Natural killer cell (primary cell): ENCODE results near the gene LRRC1. TPM values are rescaled to one million over a fixed set of nuclear protein-coding genes. Genes with fewer than 3 reads are reported as not detected.

Experiments
- ATAC-seq, 3 donors: fragments of 150-1000 bp in 2 of 3; fragments of 200-7000 bp in 1 of 3; cut with Tn5 transposase; 1 replicate in 1 of 3; 2 replicates in 2 of 3; pipeline ENCODE4 v1.10.0; 2021; ENCODE audit warnings: mild to moderate bottlenecking in 2 of 3, moderate library complexity in 2 of 3
- DNase-seq, 2 donors: peaks; one replicate each; pipeline versions ENCODE4 v3.0.0 to v3.0.0-alpha.2; 2013 to 2021; ENCODE audit warnings: mixed read lengths in 1 of 2
- H3K27ac ChIP-seq: one replicate; pipeline ENCODE4 v1.5.1; 2013; ENCODE audit warnings: mild to moderate bottlenecking, low read length
- H3K27me3 ChIP-seq: one replicate; pipeline ENCODE4 v1.6.1; 2013; ENCODE audit warnings: low read length; ENCODE audit not compliant: control insufficient read depth, insufficient read depth
- H3K36me3 ChIP-seq: one replicate; pipeline ENCODE4 v1.6.1; 2013; ENCODE audit warnings: low read length; ENCODE audit not compliant: control insufficient read depth, insufficient read depth
- H3K4me1 ChIP-seq: one replicate; pipeline ENCODE4 v1.6.1; 2013; ENCODE audit warnings: low read length; ENCODE audit not compliant: control insufficient read depth, insufficient read depth
- H3K4me3 ChIP-seq: one replicate; pipeline ENCODE4 v1.5.1; 2013; ENCODE audit warnings: low read length
- H3K9me3 ChIP-seq: one replicate; pipeline ENCODE4 v1.6.1; 2013; ENCODE audit warnings: low read length; ENCODE audit not compliant: control insufficient read depth, insufficient read depth
- H3K27ac Mint-ChIP-seq, 2 donors: one replicate each; pipeline ENCODE4 v1.8.0; 2022; ENCODE audit warnings: mild to moderate bottlenecking in 2 of 2, mixed read lengths in 2 of 2, moderate library complexity in 1 of 2
- H3K27me3 Mint-ChIP-seq, 2 donors: one replicate each; pipeline ENCODE4 v1.8.0; 2022; ENCODE audit warnings: low read depth in 2 of 2, mixed read lengths in 2 of 2
- H3K36me3 Mint-ChIP-seq: one replicate; pipeline ENCODE4 v1.8.0; 2022; ENCODE audit warnings: mixed read lengths
- H3K4me1 Mint-ChIP-seq, 2 donors: one replicate each; pipeline ENCODE4 v1.8.0; 2022; ENCODE audit warnings: mixed read lengths in 2 of 2
- H3K4me3 Mint-ChIP-seq: one replicate; pipeline ENCODE4 v1.8.0; 2022; ENCODE audit warnings: mild to moderate bottlenecking, moderate library complexity, mixed read lengths
- H3K9me3 Mint-ChIP-seq, 2 donors: one replicate each; pipeline ENCODE4 v1.8.0; 2022; ENCODE audit warnings: mixed read lengths in 2 of 2
- CTCF ChIP-seq: fragments of 200-600 bp; IDR thresholded peaks from one replicate; pipeline ENCODE4 v1.8.0; 2022; ENCODE audit warnings: antibody characterized with exemption
- WGBS: methylation state at CpG from one replicate; pipeline ENCODE4 v1.1.7; 2013; ENCODE audit warnings: missing lambda C conversion rate; ENCODE audit not compliant: insufficient coverage; 5-methylcytosine and 5-hydroxymethylcytosine counted together
- intact Hi-C: fragments of 100-400 bp; cut with micrococcal nuclease; formaldehyde crosslinking; loops from one replicate; pipeline ENCODE4 v1.14.2; 2022
- total RNA-seq, 4 donors: library from RNA; stranded (reverse); fragments of 120-200 nt in 1 of 4; gene quantifications; one replicate each; pipeline versions ENCODE4 v1.2.3 to v1.2.4, GENCODE V29; 2013 to 2022

Gene LRRC1
- total RNA-seq, 3 donors from 2014 or later (not counting 1 experiment from before 2014, with no cell fraction given), result 2.0 to 5.6 (median 3.7) TPM

GRCh38 chr6:53916804-53917463, 122.1 kb downstream of the LRRC1 start:
- intact Hi-C loops, result no loop called here
- H3K36me3 Mint-ChIP-seq, result peaks cover 15% of the 10 kb centered on the region

GRCh38 chr6:53917464-53917842, 122.6 kb downstream of the LRRC1 start:
- H3K36me3 Mint-ChIP-seq, result peaks cover 15% of the 10 kb centered on the region
- no peak overlapping the region for H3K4me3 Mint-ChIP-seq
- H3K4me1 Mint-ChIP-seq, result no peaks in the 10 kb centered on the region
- Histone ChIP-seq H3K4me3 (no peak overlapping the region), H3K27me3 (no peaks in the 10 kb centered on the region), H3K9me3 (no peaks in the 10 kb centered on the region), H3K4me1 (no peaks in the 10 kb centered on the region), H3K36me3 (peaks cover 14% of the 10 kb centered on the region), H3K27ac (no peak overlapping the region)
- no peak overlapping the region for H3K27ac Mint-ChIP-seq
- DNase-seq, result no peak
- H3K9me3 Mint-ChIP-seq, result no peaks in the 10 kb centered on the region
- 46% methylated on average over 1 of the region's 1 CpG for WGBS
- no peak for TF ChIP-seq CTCF
- intact Hi-C loops, result no loop called here
- ATAC-seq, result no peak
- H3K27me3 Mint-ChIP-seq, result no peaks in the 10 kb centered on the region

More at GRCh38 chr6:53916804-53917463, 122.1 kb downstream of the LRRC1 start:
- Mint-ChIP-seq H3K4me3 (no peak overlapping the region), H3K9me3 (no peaks in the 10 kb centered on the region), H3K4me1 (no peaks in the 10 kb centered on the region), H3K27me3 (no peaks in the 10 kb centered on the region), H3K27ac (no peak overlapping the region)
- no peaks in the 10 kb centered on the region for H3K4me1 ChIP-seq
- WGBS, result 36% methylated on average over 3 of the region's 3 CpGs
- ATAC-seq (no peak), DNase-seq (no peak)
- H3K36me3 ChIP-seq, result peaks cover 12% of the 10 kb centered on the region
- no peaks in the 10 kb centered on the region for H3K9me3 ChIP-seq
- TF ChIP-seq CTCF, result no peak
- H3K27me3 ChIP-seq, result no peaks in the 10 kb centered on the region
- no peak overlapping the region for H3K27ac ChIP-seq
- H3K4me3 ChIP-seq, result no peak overlapping the region

- Histone ChIP-seq H3K9me3 (no peaks in the 10 kb centered on the region), H3K4me1 (no peaks in the 10 kb centered on the region), H3K27ac (no peak overlapping the region), H3K27me3 (no peaks in the 10 kb centered on the region), H3K36me3 (peaks cover 13% of the 10 kb centered on the region), H3K4me3 (no peak overlapping the region)
- Mint-ChIP-seq H3K27ac (no peak overlapping the region), H3K36me3 (peaks cover 10% of the 10 kb centered on the region), H3K4me1 (no peaks in the 10 kb centered on the region), H3K27me3 (no peaks in the 10 kb centered on the region), H3K9me3 (no peaks in the 10 kb centered on the region), H3K4me3 (no peak overlapping the region)
- DNase-seq, result no peak
- 86% methylated on average over 1 of the region's 3 CpGs for WGBS
- intact Hi-C loops, result no loop called here
- TF ChIP-seq CTCF, result no peak
- no peak for ATAC-seq
Observed at GRCh38 chr6:53918854-53919510, 124.2 kb downstream of the LRRC1 start.
